MM.1S (cell line): Measurements from ENCODE around the gene TMEM221.
A peak's percentile ranks its signal among the peaks of the same experiment; 100 is the strongest.

Source experiments
- DNase-seq: peaks from one replicate; pipeline ENCODE4 v3.0.0-alpha.2; 2015
- H2AFZ ChIP-seq: fragments of 300-600 bp; sonication (generic); 2 replicates; pipeline ENCODE4 v1.6.0; 2016; ENCODE audit warnings: antibody characterized with exemption, low read length
- H3F3A ChIP-seq: fragments of 300-600 bp; sonication (generic); 2 replicates; pipeline ENCODE4 v1.6.1; 2016; ENCODE audit warnings: mild to moderate bottlenecking, antibody characterized with exemption, low read length, moderate library complexity, mixed read lengths; ENCODE audit not compliant: insufficient read depth
- H3K27ac ChIP-seq: fragments of 300-600 bp; sonication (generic); 2 replicates; pipeline ENCODE4 v1.5.1; 2016; ENCODE audit warnings: mild to moderate bottlenecking, low read length
- H3K27me3 ChIP-seq: fragments of 300-600 bp; sonication (generic); replicated peaks from 2 replicates; pipeline ENCODE4 v1.6.0; 2016; ENCODE audit warnings: low read length; ENCODE audit not compliant: insufficient read depth
- H3K36me3 ChIP-seq: fragments of 300-600 bp; sonication (generic); replicated peaks from 2 replicates; pipeline ENCODE4 v1.6.1; 2016; ENCODE audit warnings: mild to moderate bottlenecking, low read length, mixed read lengths; ENCODE audit not compliant: insufficient read depth
- H3K4me1 ChIP-seq: fragments of 300-600 bp; sonication (generic); 2 replicates; pipeline ENCODE4 v1.6.1; 2016; ENCODE audit warnings: low read length, mixed read lengths
- H3K4me2 ChIP-seq: fragments of 300-600 bp; sonication (generic); 2 replicates; pipeline ENCODE4 v1.6.0; 2016; ENCODE audit warnings: low read depth, low read length
- H3K4me3 ChIP-seq: fragments of 300-600 bp; sonication (generic); 2 replicates; pipeline ENCODE4 v1.5.1; 2016; ENCODE audit warnings: low read length, mixed read lengths
- H3K79me2 ChIP-seq: fragments of 300-600 bp; sonication (generic); 2 replicates; pipeline ENCODE4 v1.6.1; 2016; ENCODE audit warnings: mixed run types, low read length, mixed read lengths
- H3K9ac ChIP-seq: fragments of 300-600 bp; sonication (generic); 2 replicates; pipeline ENCODE4 v1.6.1; 2016; ENCODE audit warnings: low read length, mixed read lengths
- H3K9me2 ChIP-seq: fragments of 300-600 bp; sonication (generic); replicated peaks from 2 replicates; pipeline ENCODE4 v1.6.1; 2016; ENCODE audit warnings: mild to moderate bottlenecking, low read length, mixed read lengths; ENCODE audit not compliant: insufficient read depth
- H3K9me3 ChIP-seq: fragments of 300-600 bp; sonication (generic); replicated peaks from 2 replicates; pipeline ENCODE4 v1.6.1; 2016; ENCODE audit warnings: mild to moderate bottlenecking, low read length, mixed read lengths; ENCODE audit not compliant: insufficient read depth
- H4K20me1 ChIP-seq: fragments of 300-600 bp; sonication (generic); 2 replicates; pipeline ENCODE4 v1.6.1; 2016; ENCODE audit warnings: mild to moderate bottlenecking, low read length, moderate library complexity, mixed read lengths; ENCODE audit not compliant: insufficient read depth
- CTCF ChIP-seq: fragments of 300-600 bp; sonication (generic); IDR thresholded peaks from 2 replicates; pipeline ENCODE4 v1.5.1; 2016; ENCODE audit warnings: antibody characterized with exemption, low read length, mixed read lengths
- EZH2 ChIP-seq: fragments of 300-600 bp; sonication (generic); optimal IDR thresholded peaks from 2 replicates; pipeline ENCODE3; 2017; ENCODE audit warnings: low read depth, mild to moderate bottlenecking, antibody characterized with exemption, low read length, mixed read lengths
- EZH2phosphoT487 ChIP-seq: fragments of 300-600 bp; sonication (generic); IDR thresholded peaks from 2 replicates; pipeline ENCODE4 v1.6.1; 2018; ENCODE audit warnings: antibody characterized with exemption, low read length

TMEM221 gene

GRCh38 chr19:17445526-17446165 lies 2.8 kb downstream of the TMEM221 start:
- Histone ChIP-seq H3K79me2 (no peaks in the 10 kb centered on the region), H3K4me3 (no peak overlapping the region), H3K4me2 (no peak overlapping the region)

GRCh38 chr19:17441241-17442021 lies 7.0 kb downstream of the TMEM221 start:
- Histone ChIP-seq H3K36me3 (no peaks in the 10 kb centered on the region), H3K9me2 (no peaks in the 10 kb centered on the region), H3K27ac (no peak overlapping the region), H3K9me3 (no peaks in the 10 kb centered on the region), H3K4me2 (no peak overlapping the region), H3K79me2 (no peaks in the 10 kb centered on the region), H3K4me1 (no peaks in the 10 kb centered on the region), H4K20me1 (no peaks in the 10 kb centered on the region), H3K27me3 (peaks cover 48% of the 10 kb centered on the region), H2AFZ (no peak overlapping the region), H3F3A (no peaks in the 10 kb centered on the region), H3K4me3 (no peak overlapping the region), H3K9ac (no peak overlapping the region)
- no peak for TF ChIP-seq EZH2
- TF ChIP-seq EZH2phosphoT487, result no peak
- TF ChIP-seq CTCF, result peak; percentile 30
- DNase-seq, result no peak

More at GRCh38 chr19:17445526-17446165, 2.8 kb downstream of the TMEM221 start:
- Histone ChIP-seq H4K20me1 (no peaks in the 10 kb centered on the region), H3F3A (no peaks in the 10 kb centered on the region), H3K4me1 (peaks cover 5% of the 10 kb centered on the region), H3K9me2 (no peaks in the 10 kb centered on the region), H3K9ac (no peak overlapping the region), H3K27me3 (peaks cover 51% of the 10 kb centered on the region), H3K27ac (no peak overlapping the region), H3K9me3 (no peaks in the 10 kb centered on the region), H2AFZ (no peak overlapping the region), H3K36me3 (no peaks in the 10 kb centered on the region)
- DNase-seq, result no peak
- TF ChIP-seq CTCF (no peak), EZH2phosphoT487 (no peak), EZH2 (no peak)

- no peaks in the 10 kb centered on the region for H3K9me2 ChIP-seq
- H3K4me2 ChIP-seq, result no peak overlapping the region
- no peaks in the 10 kb centered on the region for H3F3A ChIP-seq
- H3K9ac ChIP-seq, result no peak overlapping the region
- H4K20me1 ChIP-seq, result no peaks in the 10 kb centered on the region
- peaks cover 47% of the 10 kb centered on the region for H3K27me3 ChIP-seq
- no peak overlapping the region for H3K27ac ChIP-seq
- no peak overlapping the region for H2AFZ ChIP-seq
- no peaks in the 10 kb centered on the region for H3K9me3 ChIP-seq
- no peak overlapping the region for H3K4me3 ChIP-seq
- no peaks in the 10 kb centered on the region for H3K4me1 ChIP-seq
- TF ChIP-seq CTCF (no peak), EZH2 (no peak)
- no peaks in the 10 kb centered on the region for H3K79me2 ChIP-seq
- DNase-seq, result no peak
- no peaks in the 10 kb centered on the region for H3K36me3 ChIP-seq
These were observed 11.6 kb downstream of the TMEM221 start for GRCh38 chr19:17436874-17437267.
